ENCODE data around the gene ESPL1. TPM values are rescaled to one million over a fixed set of nuclear protein-coding genes. Genes with fewer than 3 reads are reported as not detected.

ESPL1 gene
- polyA plus RNA-seq, 1 donor (not counting 4 experiments of a cell fraction or from before 2014, with no cell fraction given): 3.7 TPM

DNA sequence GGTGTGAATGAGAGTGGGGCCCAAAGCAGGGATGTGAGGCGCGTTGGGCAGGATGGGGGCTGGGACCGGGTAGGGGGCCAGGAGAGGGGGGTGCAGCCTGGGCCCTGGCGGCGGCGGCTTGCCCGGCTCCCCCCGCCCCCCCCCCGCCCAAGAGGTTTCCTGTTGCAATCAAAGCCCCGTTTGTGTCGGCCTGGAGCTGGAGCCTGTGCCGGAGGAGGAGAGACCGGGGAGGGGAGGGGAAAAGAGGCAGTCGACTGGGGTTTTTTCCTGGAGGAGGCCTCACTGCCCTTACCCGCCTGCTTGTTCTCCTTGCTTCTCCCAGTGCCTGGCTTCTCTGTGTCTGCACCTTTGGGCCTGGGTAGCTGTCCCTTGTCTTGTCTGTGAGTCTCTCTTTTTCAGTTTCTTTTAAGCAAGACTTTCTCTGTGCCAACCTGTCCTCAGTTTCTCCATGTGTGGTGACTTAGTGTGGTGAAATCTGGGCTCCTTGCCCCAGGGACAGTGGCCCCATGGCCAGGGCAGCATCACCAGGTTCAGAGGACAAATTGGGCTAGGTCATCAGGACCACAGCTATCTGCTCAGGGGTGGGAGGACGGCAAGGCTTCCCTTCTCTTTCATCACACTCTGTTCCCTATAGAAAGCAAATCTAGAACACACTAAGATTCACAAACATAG is 44.6 kb upstream of the ESPL1 start:
- no peak for TF ChIP-seq EZH2 (IDR thresholded peaks at IDR 0.05; ENCODE audit: low read length)
- TF ChIP-seq, protein P1, sequence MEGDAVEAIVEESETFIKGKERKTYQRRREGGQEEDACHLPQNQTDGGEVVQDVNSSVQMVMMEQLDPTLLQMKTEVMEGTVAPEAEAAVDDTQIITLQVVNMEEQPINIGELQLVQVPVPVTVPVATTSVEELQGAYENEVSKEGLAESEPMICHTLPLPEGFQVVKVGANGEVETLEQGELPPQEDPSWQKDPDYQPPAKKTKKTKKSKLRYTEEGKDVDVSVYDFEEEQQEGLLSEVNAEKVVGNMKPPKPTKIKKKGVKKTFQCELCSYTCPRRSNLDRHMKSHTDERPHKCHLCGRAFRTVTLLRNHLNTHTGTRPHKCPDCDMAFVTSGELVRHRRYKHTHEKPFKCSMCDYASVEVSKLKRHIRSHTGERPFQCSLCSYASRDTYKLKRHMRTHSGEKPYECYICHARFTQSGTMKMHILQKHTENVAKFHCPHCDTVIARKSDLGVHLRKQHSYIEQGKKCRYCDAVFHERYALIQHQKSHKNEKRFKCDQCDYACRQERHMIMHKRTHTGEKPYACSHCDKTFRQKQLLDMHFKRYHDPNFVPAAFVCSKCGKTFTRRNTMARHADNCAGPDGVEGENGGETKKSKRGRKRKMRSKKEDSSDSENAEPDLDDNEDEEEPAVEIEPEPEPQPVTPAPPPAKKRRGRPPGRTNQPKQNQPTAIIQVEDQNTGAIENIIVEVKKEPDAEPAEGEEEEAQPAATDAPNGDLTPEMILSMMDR (optimal IDR thresholded peaks at IDR 0.05 in 1 of 3, IDR thresholded peaks at IDR 0.05 in 1 of 3, conservative IDR thresholded peaks at IDR 0.05 in 1 of 3; ENCODE audit: extremely low read depth in 1 of 3, insufficient read depth in 2 of 3, low read length in 3 of 3): no peak
- H3K36me3 ChIP-seq (ENCODE audit: control insufficient read depth in 2 of 2, extremely low read depth in 1 of 2, insufficient read depth in 2 of 2, low read length in 2 of 2): peaks cover 2 to 6% of the 10 kb centered on the region in 2 experiments
- no peaks in the 10 kb centered on the region for H3K9me3 ChIP-seq (ENCODE audit: control insufficient read depth, low read depth, low read length)
- no peaks in the 10 kb centered on the region for H3K27me3 ChIP-seq (ENCODE audit: control insufficient read depth, extremely low read depth, insufficient read depth, low read length)
- peak overlapping the region; percentile 83 for H3K4me2 ChIP-seq (ENCODE audit: control insufficient read depth, extremely low read depth, insufficient read depth, low read depth, low read length)
- no peak overlapping the region for H2AFZ ChIP-seq (ENCODE audit: control insufficient read depth, low read length)
- H3K4me3 ChIP-seq (ENCODE audit: control insufficient read depth in 2 of 3, extremely low read depth in 1 of 3, insufficient read depth in 2 of 3, low read depth in 1 of 3, low read length in 3 of 3): peak overlapping the region in 2 of 3 experiments; percentile 13 to 42
- H3K9me1 ChIP-seq (ENCODE audit: control insufficient read depth, extremely low read depth, insufficient read depth, low read length): no peaks in the 10 kb centered on the region
- dilution Hi-C loops (cut with MboI; ENCODE audit: extremely low pct_ligation_motif_present, low sequenced_read_pairs): no loop called here
- H3K27ac ChIP-seq (ENCODE audit: control insufficient read depth, insufficient read depth, low read length): peak overlapping the region; percentile 93
- peaks cover 14% of the 10 kb centered on the region for H3K79me2 ChIP-seq (ENCODE audit: control insufficient read depth, insufficient read depth, low read length)
- peaks cover 59% of the 10 kb centered on the region for H3K4me1 ChIP-seq (ENCODE audit: control insufficient read depth, extremely low read depth, insufficient read depth, low read length)
- no peak for FAIRE-seq
- H4K20me1 ChIP-seq (ENCODE audit: control insufficient read depth, extremely low read depth, insufficient read depth, low read length): peaks cover 4% of the 10 kb centered on the region
- H3K9ac ChIP-seq (ENCODE audit: control insufficient read depth, extremely low read depth, insufficient read depth, low read length): peak overlapping the region; percentile 76
- no peak for DNase-seq (ENCODE audit: low read depth, low spot score)

DNA sequence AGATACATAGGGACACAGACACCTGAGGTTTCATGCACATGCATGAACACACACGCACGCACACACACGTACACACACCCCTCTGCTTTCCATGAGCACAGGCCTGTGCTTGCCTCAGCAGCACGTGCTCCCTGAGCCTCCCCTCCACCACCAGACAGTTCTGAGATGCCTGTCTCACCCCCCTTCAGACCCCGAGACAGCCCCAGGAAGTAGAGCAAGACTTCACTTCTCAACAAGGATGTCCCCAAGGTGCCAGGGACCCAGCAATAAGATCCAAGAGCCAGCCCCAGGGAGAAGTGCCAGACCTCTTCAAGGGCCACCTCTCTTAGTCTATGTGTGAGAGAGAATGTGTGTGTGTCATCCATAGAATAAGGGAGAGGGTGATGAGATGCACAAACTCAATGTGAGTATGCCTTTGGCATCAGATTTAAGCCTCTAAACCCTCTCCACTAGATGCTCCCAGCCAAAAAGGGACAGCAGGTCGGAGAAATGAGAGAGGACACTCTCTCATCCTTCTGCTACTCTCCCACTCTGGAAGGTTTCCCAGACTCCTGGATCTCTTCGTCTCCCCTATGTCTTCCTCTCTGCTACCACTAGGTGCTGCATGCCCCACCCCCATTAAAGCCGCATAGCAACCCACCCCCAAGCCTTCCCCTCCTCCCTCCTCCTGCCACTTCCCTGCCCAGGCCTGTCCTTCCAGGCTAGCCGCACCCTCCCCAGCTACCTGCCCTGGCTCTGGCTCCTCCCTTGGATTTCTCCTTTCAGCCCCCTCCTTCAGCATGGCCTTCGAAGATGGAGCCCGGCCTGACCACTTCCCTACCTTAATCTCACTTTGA is 43.8 kb upstream of the ESPL1 start:
- H2AFZ ChIP-seq (ENCODE audit: control insufficient read depth, low read length): no peak overlapping the region
- dilution Hi-C loops (cut with MboI; ENCODE audit: extremely low pct_ligation_motif_present, low sequenced_read_pairs): no loop called here
- peak overlapping the region; percentile 76 for H3K9ac ChIP-seq (ENCODE audit: control insufficient read depth, extremely low read depth, insufficient read depth, low read length)
- DNase-seq (ENCODE audit: low read depth, low spot score) (no peak), FAIRE-seq (peak; percentile 62)
- peak overlapping the region in 2 of 3 experiments; percentile 32 to 42 for H3K4me3 ChIP-seq (ENCODE audit: control insufficient read depth in 2 of 3, extremely low read depth in 1 of 3, insufficient read depth in 2 of 3, low read depth in 1 of 3, low read length in 3 of 3)
- H3K79me2 ChIP-seq (ENCODE audit: control insufficient read depth, insufficient read depth, low read length): peaks cover 8% of the 10 kb centered on the region
- H3K36me3 ChIP-seq (ENCODE audit: control insufficient read depth in 2 of 2, extremely low read depth in 1 of 2, insufficient read depth in 2 of 2, low read length in 2 of 2): peaks cover 2 to 6% of the 10 kb centered on the region in 2 experiments
- peaks cover 55% of the 10 kb centered on the region for H3K4me1 ChIP-seq (ENCODE audit: control insufficient read depth, extremely low read depth, insufficient read depth, low read length)
- TF ChIP-seq, protein P1 (optimal IDR thresholded peaks at IDR 0.05 in 1 of 3, IDR thresholded peaks at IDR 0.05 in 1 of 3, conservative IDR thresholded peaks at IDR 0.05 in 1 of 3; ENCODE audit: extremely low read depth in 1 of 3, insufficient read depth in 2 of 3, low read length in 3 of 3): peak in 2 of 3 experiments; percentile 27 to 48
- no peak for TF ChIP-seq EZH2 (IDR thresholded peaks at IDR 0.05; ENCODE audit: low read length)
- H3K9me3 ChIP-seq (ENCODE audit: control insufficient read depth, low read depth, low read length): no peaks in the 10 kb centered on the region
- no peaks in the 10 kb centered on the region for H3K27me3 ChIP-seq (ENCODE audit: control insufficient read depth, extremely low read depth, insufficient read depth, low read length)
- H3K27ac ChIP-seq (ENCODE audit: control insufficient read depth, insufficient read depth, low read length): peak overlapping the region; percentile 93
- no peaks in the 10 kb centered on the region for H3K9me1 ChIP-seq (ENCODE audit: control insufficient read depth, extremely low read depth, insufficient read depth, low read length)
- peaks cover 4% of the 10 kb centered on the region for H4K20me1 ChIP-seq (ENCODE audit: control insufficient read depth, extremely low read depth, insufficient read depth, low read length)
- H3K4me2 ChIP-seq (ENCODE audit: control insufficient read depth, extremely low read depth, insufficient read depth, low read depth, low read length): peak overlapping the region; percentile 83
